Natural killer cell (primary cell): ENCODE measurements around the gene INSRR. TPM values are rescaled to one million over a fixed set of nuclear protein-coding genes. Genes with fewer than 3 reads are reported as not detected.

Experiments used
- ATAC-seq, 3 donors: fragments of 150-1000 bp in 2 of 3; fragments of 200-7000 bp in 1 of 3; cut with Tn5 transposase; 1 replicate in 1 of 3; 2 replicates in 2 of 3; pipeline ENCODE4 v1.10.0; 2021; ENCODE audit warnings: mild to moderate bottlenecking in 2 of 3, moderate library complexity in 2 of 3
- DNase-seq, 2 donors: peaks; one replicate each; pipeline versions ENCODE4 v3.0.0 to v3.0.0-alpha.2; 2013 to 2021; ENCODE audit warnings: mixed read lengths in 1 of 2
- H3K27ac ChIP-seq: one replicate; pipeline ENCODE4 v1.5.1; 2013; ENCODE audit warnings: mild to moderate bottlenecking, low read length
- H3K27me3 ChIP-seq: one replicate; pipeline ENCODE4 v1.6.1; 2013; ENCODE audit warnings: low read length; ENCODE audit not compliant: control insufficient read depth, insufficient read depth
- H3K36me3 ChIP-seq: one replicate; pipeline ENCODE4 v1.6.1; 2013; ENCODE audit warnings: low read length; ENCODE audit not compliant: control insufficient read depth, insufficient read depth
- H3K4me1 ChIP-seq: one replicate; pipeline ENCODE4 v1.6.1; 2013; ENCODE audit warnings: low read length; ENCODE audit not compliant: control insufficient read depth, insufficient read depth
- H3K4me3 ChIP-seq: one replicate; pipeline ENCODE4 v1.5.1; 2013; ENCODE audit warnings: low read length
- H3K9me3 ChIP-seq: one replicate; pipeline ENCODE4 v1.6.1; 2013; ENCODE audit warnings: low read length; ENCODE audit not compliant: control insufficient read depth, insufficient read depth
- H3K27ac Mint-ChIP-seq, 2 donors: one replicate each; pipeline ENCODE4 v1.8.0; 2022; ENCODE audit warnings: mild to moderate bottlenecking in 2 of 2, mixed read lengths in 2 of 2, moderate library complexity in 1 of 2
- H3K27me3 Mint-ChIP-seq, 2 donors: one replicate each; pipeline ENCODE4 v1.8.0; 2022; ENCODE audit warnings: low read depth in 2 of 2, mixed read lengths in 2 of 2
- H3K36me3 Mint-ChIP-seq: one replicate; pipeline ENCODE4 v1.8.0; 2022; ENCODE audit warnings: mixed read lengths
- H3K4me1 Mint-ChIP-seq, 2 donors: one replicate each; pipeline ENCODE4 v1.8.0; 2022; ENCODE audit warnings: mixed read lengths in 2 of 2
- H3K4me3 Mint-ChIP-seq: one replicate; pipeline ENCODE4 v1.8.0; 2022; ENCODE audit warnings: mild to moderate bottlenecking, moderate library complexity, mixed read lengths
- H3K9me3 Mint-ChIP-seq, 2 donors: one replicate each; pipeline ENCODE4 v1.8.0; 2022; ENCODE audit warnings: mixed read lengths in 2 of 2
- WGBS: methylation state at CpG from one replicate; pipeline ENCODE4 v1.1.7; 2013; ENCODE audit warnings: missing lambda C conversion rate; ENCODE audit not compliant: insufficient coverage; 5-methylcytosine and 5-hydroxymethylcytosine counted together
- intact Hi-C: fragments of 100-400 bp; cut with micrococcal nuclease; formaldehyde crosslinking; loops from one replicate; pipeline ENCODE4 v1.14.2; 2022
- total RNA-seq, 4 donors: library from RNA; stranded (reverse); fragments of 120-200 nt in 1 of 4; gene quantifications; one replicate each; pipeline versions ENCODE4 v1.2.3 to v1.2.4, GENCODE V29; 2013 to 2022
- TF ChIP-seq, protein P1 (sequence below): fragments of 200-600 bp; IDR thresholded peaks from one replicate; pipeline ENCODE4 v1.8.0; 2022; ENCODE audit warnings: antibody characterized with exemption

The INSRR gene
- total RNA-seq, 3 donors from 2014 or later (not counting 1 experiment from before 2014, with no cell fraction given) = 0.10 to 0.18 (median 0.14) TPM

GRCh38 chr1:156862997-156863599, 4.2 kb upstream of the INSRR start:
- Histone ChIP-seq H3K27me3 (peaks cover 36% of the 10 kb centered on the region), H3K36me3 (no peaks in the 10 kb centered on the region), H3K4me3 (no peak overlapping the region), H3K9me3 (no peaks in the 10 kb centered on the region), H3K27ac (no peak overlapping the region), H3K4me1 (peaks cover 35% of the 10 kb centered on the region)
- H3K4me3 Mint-ChIP-seq = no peak overlapping the region
- TF ChIP-seq, protein P1, sequence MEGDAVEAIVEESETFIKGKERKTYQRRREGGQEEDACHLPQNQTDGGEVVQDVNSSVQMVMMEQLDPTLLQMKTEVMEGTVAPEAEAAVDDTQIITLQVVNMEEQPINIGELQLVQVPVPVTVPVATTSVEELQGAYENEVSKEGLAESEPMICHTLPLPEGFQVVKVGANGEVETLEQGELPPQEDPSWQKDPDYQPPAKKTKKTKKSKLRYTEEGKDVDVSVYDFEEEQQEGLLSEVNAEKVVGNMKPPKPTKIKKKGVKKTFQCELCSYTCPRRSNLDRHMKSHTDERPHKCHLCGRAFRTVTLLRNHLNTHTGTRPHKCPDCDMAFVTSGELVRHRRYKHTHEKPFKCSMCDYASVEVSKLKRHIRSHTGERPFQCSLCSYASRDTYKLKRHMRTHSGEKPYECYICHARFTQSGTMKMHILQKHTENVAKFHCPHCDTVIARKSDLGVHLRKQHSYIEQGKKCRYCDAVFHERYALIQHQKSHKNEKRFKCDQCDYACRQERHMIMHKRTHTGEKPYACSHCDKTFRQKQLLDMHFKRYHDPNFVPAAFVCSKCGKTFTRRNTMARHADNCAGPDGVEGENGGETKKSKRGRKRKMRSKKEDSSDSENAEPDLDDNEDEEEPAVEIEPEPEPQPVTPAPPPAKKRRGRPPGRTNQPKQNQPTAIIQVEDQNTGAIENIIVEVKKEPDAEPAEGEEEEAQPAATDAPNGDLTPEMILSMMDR = no peak
- H3K27ac Mint-ChIP-seq = no peak overlapping the region
- no peak for ATAC-seq
- H3K4me1 Mint-ChIP-seq = peaks cover 12 to 31% of the 10 kb centered on the region in 2 donors
- no peaks in the 10 kb centered on the region for H3K36me3 Mint-ChIP-seq
- WGBS = 69% methylated on average over 10 of the region's 10 CpGs
- intact Hi-C loops = no loop called here
- H3K9me3 Mint-ChIP-seq = no peaks in the 10 kb centered on the region
- peaks cover 33 to 42% of the 10 kb centered on the region in 2 donors for H3K27me3 Mint-ChIP-seq
- DNase-seq = no peak

DNA sequence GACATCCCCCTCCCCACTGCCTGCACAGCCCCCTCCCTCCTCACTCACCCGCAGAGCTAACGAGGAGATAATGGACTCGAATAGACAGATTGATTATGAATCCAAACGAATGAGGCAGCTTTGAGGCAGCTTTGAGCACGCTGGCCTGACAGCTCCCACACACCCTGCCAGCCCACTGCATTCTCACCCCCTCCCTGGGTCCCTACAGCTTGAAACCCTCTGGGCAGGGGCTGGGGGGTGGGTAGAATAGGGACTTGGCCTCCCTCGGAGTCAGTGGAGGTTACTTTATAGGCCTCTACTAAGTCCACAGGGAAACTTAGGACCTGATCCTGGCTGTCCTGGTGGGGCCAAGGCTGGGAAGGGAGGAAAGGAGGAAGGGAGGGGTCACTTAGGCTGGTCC, 3.7 kb upstream of the INSRR start:
- H3K27ac Mint-ChIP-seq = no peak overlapping the region
- no peaks in the 10 kb centered on the region for H3K36me3 Mint-ChIP-seq
- WGBS = 95% methylated on average over 5 of the region's 6 CpGs
- TF ChIP-seq, protein P1 = no peak
- no peak overlapping the region for H3K27ac ChIP-seq
- no peaks in the 10 kb centered on the region for H3K36me3 ChIP-seq
- H3K27me3 ChIP-seq = peaks cover 39% of the 10 kb centered on the region
- no peaks in the 10 kb centered on the region for H3K9me3 ChIP-seq
- H3K4me1 Mint-ChIP-seq = peaks cover 12 to 31% of the 10 kb centered on the region in 2 donors
- H3K9me3 Mint-ChIP-seq = no peaks in the 10 kb centered on the region
- H3K4me3 Mint-ChIP-seq = no peak overlapping the region
- no peak for DNase-seq
- intact Hi-C loops = no loop called here
- ATAC-seq = no peak
- H3K4me3 ChIP-seq = no peak overlapping the region
- peaks cover 35% of the 10 kb centered on the region for H3K4me1 ChIP-seq
- peaks cover 38 to 48% of the 10 kb centered on the region in 2 donors for H3K27me3 Mint-ChIP-seq

- Mint-ChIP-seq H3K36me3 (no peaks in the 10 kb centered on the region), H3K4me3 (peak within 1 kb of the TSS; percentile 84), H3K4me1 (peaks cover 12 to 31% of the 10 kb centered on the region in 2 donors), H3K27me3 (peaks cover 48 to 51% of the 10 kb centered on the region in 2 donors), H3K27ac (peak within 1 kb of the TSS in 1 of 2 donors; percentile 78), H3K9me3 (no peaks in the 10 kb centered on the region)
- 4% methylated on average over 69 of the region's 69 CpGs for WGBS
- peak within 1 kb of the TSS; percentile 25 for H3K4me3 ChIP-seq
- no peak within 1 kb of the TSS for H3K27ac ChIP-seq
- TF ChIP-seq, protein P1 = no peak
- H3K4me1 ChIP-seq = peaks cover 25% of the 10 kb centered on the region
- no peaks in the 10 kb centered on the region for H3K36me3 ChIP-seq
- intact Hi-C loops = loop anchor here (1.0 to 2.0 kb wide), 3 partner anchors 22 to 132 kb away; partner anchors contain the start of genes ISG20L2 and METTL25B
- no peaks in the 10 kb centered on the region for H3K9me3 ChIP-seq
- H3K27me3 ChIP-seq = peaks cover 39% of the 10 kb centered on the region
- DNase-seq (peak; percentile 25 to 77), ATAC-seq (peak; percentile 73 to 78 (median 76))
Observed at GRCh38 chr1:156860628-156861423, 1.9 kb upstream of the INSRR start, which contains the start of gene NTRK1. NTRK1 (plus strand) TSS chr1:156860865; CDS start chr1:156860935, 70 bp downstream.
